ENCODE measurements around the gene TENM3. TPM values are rescaled to one million over a fixed set of nuclear protein-coding genes. Genes with fewer than 3 reads are reported as not detected.

TENM3 gene
- total and polyA plus RNA-seq, 10 of the 15 experiments (the other 5 are each of a cell fraction or from before 2014, with no cell fraction given) = 0.01 to 1.7 (median 0.08) TPM; not detected in 2

- no peak for TF ChIP-seq IRF4 (IDR thresholded peaks at IDR 0.05; ENCODE audit: low read depth, low read length)
These were observed 543.8 kb downstream of the TENM3 start (continued) for GRCh38 chr4:182786991-182787390.

- no peak for FAIRE-seq
- no peak for TF ChIP-seq ZNF24 (IDR thresholded peaks at IDR 0.05)
- no peak for TF ChIP-seq BCLAF1 (IDR thresholded peaks at IDR 0.05)
- TF ChIP-seq YBX1 (IDR thresholded peaks at IDR 0.05) = no peak
- no peak for TF ChIP-seq CHD1 (IDR thresholded peaks at IDR 0.05; ENCODE audit: low read depth, low read length)
- no peak for TF ChIP-seq FOS (IDR thresholded peaks at IDR 0.05; ENCODE audit: borderline replicate concordance, extremely low read depth, insufficient read length)
- no peak for TF ChIP-seq EGR1 (IDR thresholded peaks at IDR 0.05; ENCODE audit: borderline replicate concordance in 1 of 2, low read depth in 2 of 2, low read length in 2 of 2)
- no peak for TF ChIP-seq NBN (IDR thresholded peaks at IDR 0.05)
- TF ChIP-seq CBFB (IDR thresholded peaks at IDR 0.05; ENCODE audit: low read depth) = no peak
- TF ChIP-seq HDGF (IDR thresholded peaks at IDR 0.05) = no peak
- TF ChIP-seq NFYB (IDR thresholded peaks at IDR 0.05; ENCODE audit: insufficient read depth, low read depth, low read length) = no peak
- TF ChIP-seq MTA2 (IDR thresholded peaks at IDR 0.05; ENCODE audit: low read depth) = no peak
- TF ChIP-seq BRCA1 (IDR thresholded peaks at IDR 0.05; ENCODE audit: low read depth, low read length) = no peak
- TF ChIP-seq SP1 (IDR thresholded peaks at IDR 0.05; ENCODE audit: low read depth, low read length) = no peak
- no peak for TF ChIP-seq KAT2A (conservative IDR thresholded peaks at IDR 0.05; ENCODE audit: control insufficient read depth, low read depth, low read length)
- TF ChIP-seq BACH1 (IDR thresholded peaks at IDR 0.05; ENCODE audit: borderline replicate concordance) = no peak
- in situ Hi-C loops (cut with MboI) = no loop called here
- Histone ChIP-seq H3K79me2 (ENCODE audit: control insufficient read depth, insufficient read depth, low read length) (no peaks in the 10 kb centered on the region), H3K27ac (ENCODE audit: control insufficient read depth, insufficient read depth) (no peak overlapping the region), H3K4me3 (no peak overlapping the region), H4K20me1 (ENCODE audit: control insufficient read depth, insufficient read depth) (no peaks in the 10 kb centered on the region), H3K9ac (ENCODE audit: control insufficient read depth, insufficient read depth, low read length) (no peak overlapping the region), H3K9me3 (replicated peaks; ENCODE audit: control insufficient read depth, insufficient read depth, low read length) (no peaks in the 10 kb centered on the region), H3K4me1 (ENCODE audit: control insufficient read depth, insufficient read depth, low read length) (no peaks in the 10 kb centered on the region), H3K4me2 (ENCODE audit: control insufficient read depth, insufficient read depth) (no peak overlapping the region), H3K27me3 (replicated peaks in 1 of 2; ENCODE audit: control insufficient read depth in 2 of 2, insufficient read depth in 2 of 2, low read length in 1 of 2) (no peaks in the 10 kb centered on the region), H3K36me3 (ENCODE audit: control insufficient read depth in 2 of 2, insufficient read depth in 2 of 2, low read length in 1 of 2) (no peaks in the 10 kb centered on the region), H2AFZ (ENCODE audit: control insufficient read depth, low read depth, low read length) (no peak overlapping the region)
- DNase-seq (ENCODE audit: low read depth, low spot score) = no peak
- CTCF ChIA-PET = interaction anchor here (0.7 to 1.6 kb wide), 2 partner anchors 18 to 107 kb away, joined by 3 to 4 read pairs; no protein-coding TSS in a partner anchor
- SMC1A ChIA-PET (ENCODE audit: uncharacterized antibody, unreplicated experiment) = interaction anchor here (0.5 kb wide), 1 partner anchor 18 kb away, joined by 5 read pairs; no protein-coding TSS in a partner anchor
- POLR2A ChIA-PET = no interaction called here
- intact Hi-C loops (cut with micrococcal nuclease; ENCODE audit: unreplicated experiment) = no loop called here
- RAD21 ChIA-PET (ENCODE audit: unreplicated experiment) = no interaction called here
- no peak for ATAC-seq
- 60% methylated on average over 7 of the region's 7 CpGs for WGBS (ENCODE audit: insufficient coverage, insufficient replicate concordance, low lambda C conversion rate, missing lambda C conversion rate)
- BruUV-seq (replicated peaks) = no TSS peak
These were observed 545.0 kb downstream of the TENM3 start for GRCh38 chr4:182788201-182788600.

Data from GM12878 (cell line).